Measurements from ENCODE around the gene TCP11X1. TPM values are rescaled to one million over a fixed set of nuclear protein-coding genes. Genes with fewer than 3 reads are reported as not detected.
"Not testable (repeated sequence)": the region's sequence is repeated elsewhere in the genome, so short reads cannot be mapped to it uniquely, and the experiment has no call there.

Gene TCP11X1
- total RNA-seq: not detected

DNA sequence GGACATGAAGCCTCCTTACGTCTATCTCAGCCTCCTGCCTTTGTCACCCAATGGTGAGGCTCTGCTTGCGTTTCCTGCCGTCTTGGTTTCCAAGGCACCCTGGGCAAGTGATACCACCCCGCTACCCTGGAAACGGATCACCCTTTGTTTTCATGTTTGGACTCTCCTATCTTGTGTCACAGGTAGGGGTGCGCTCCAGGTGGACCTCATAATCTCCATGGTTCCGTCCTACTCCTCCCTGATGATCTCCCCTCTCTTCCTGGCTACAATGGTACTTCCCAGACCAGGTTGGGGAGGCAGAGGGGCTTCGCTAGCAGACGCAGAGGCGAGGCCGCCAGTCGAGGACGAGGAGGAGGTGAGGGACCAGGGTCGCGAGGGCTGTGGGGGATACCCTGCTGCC, at the start of gene TCP11X1:
Gene TCP11X1, plus strand, starts transcription at position 316 of the 400 bp plus-strand sequence.
- not testable (repeated sequence) for H3K9me3 Mint-ChIP-seq; H3K4me3 Mint-ChIP-seq; H3K27ac Mint-ChIP-seq; DNase-seq; H3K27me3 Mint-ChIP-seq (ENCODE audit: low read depth); H3K36me3 Mint-ChIP-seq (ENCODE audit: insufficient read depth in 2 of 2); ATAC-seq (replicated peaks in 1 of 2); H3K4me1 Mint-ChIP-seq (ENCODE audit: low read depth)

DNA sequence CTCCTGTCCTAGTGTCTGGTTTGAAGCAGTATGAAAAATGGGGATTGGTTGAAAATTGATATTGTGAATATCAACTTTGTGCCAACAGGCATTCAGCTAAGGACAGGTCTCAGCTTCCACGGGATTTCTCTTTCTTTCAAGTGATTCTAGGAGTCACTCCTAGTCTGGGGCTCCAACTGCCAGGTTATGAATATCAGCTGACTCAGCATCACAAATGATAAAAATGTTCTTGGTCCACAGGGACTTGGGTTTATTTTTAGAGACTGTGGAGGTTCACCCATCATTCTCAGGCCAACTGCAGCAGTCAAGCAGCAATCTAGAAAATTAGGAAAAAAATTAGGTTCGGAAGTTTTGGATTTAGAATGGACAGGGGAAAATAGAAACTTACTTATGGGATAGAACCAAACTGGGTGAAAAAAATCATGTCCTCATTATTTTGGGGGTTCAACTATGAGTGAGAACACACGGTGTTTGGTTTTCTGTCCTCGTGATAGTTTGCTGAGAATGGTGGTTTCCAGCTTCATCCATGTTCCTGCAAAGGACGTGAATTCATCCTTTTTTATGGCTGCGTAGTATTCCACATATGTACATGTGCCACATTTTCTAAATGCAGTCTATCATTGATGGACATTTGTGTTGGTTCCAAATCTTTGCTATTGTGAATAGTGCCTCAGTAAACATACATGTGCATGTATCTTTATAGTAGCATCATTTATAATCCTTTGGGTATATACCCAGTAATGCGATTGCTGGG, 29.0 kb upstream of the TCP11X1 start:
- Mint-ChIP-seq H3K27ac (no peak overlapping the region), H3K4me3 (no peak overlapping the region), H3K36me3 (ENCODE audit: insufficient read depth in 2 of 2) (peaks cover 2 to 7% of the 10 kb centered on the region in 2 donors), H3K4me1 (ENCODE audit: low read depth) (no peaks in the 10 kb centered on the region), H3K9me3 (peaks cover 2 to 11% of the 10 kb centered on the region in 2 donors), H3K27me3 (ENCODE audit: low read depth) (peaks cover 12% of the 10 kb centered on the region)
- ATAC-seq (replicated peaks in 1 of 2) (no peak), DNase-seq (no peak)

GRCh38 chrX:102207940-102208339, 7.2 kb upstream of the TCP11X1 start:
- H3K4me1 Mint-ChIP-seq (ENCODE audit: low read depth); H3K27me3 Mint-ChIP-seq (ENCODE audit: low read depth); H3K27ac Mint-ChIP-seq; DNase-seq; ATAC-seq (replicated peaks in 1 of 2); H3K36me3 Mint-ChIP-seq (ENCODE audit: insufficient read depth in 2 of 2); H3K9me3 Mint-ChIP-seq; H3K4me3 Mint-ChIP-seq: not testable (repeated sequence)

- not testable (repeated sequence) for H3K27ac Mint-ChIP-seq; ATAC-seq (replicated peaks in 1 of 2)
Observed at GRCh38 chrX:102216497-102216896, 1.4 kb downstream of the TCP11X1 start.

DNA sequence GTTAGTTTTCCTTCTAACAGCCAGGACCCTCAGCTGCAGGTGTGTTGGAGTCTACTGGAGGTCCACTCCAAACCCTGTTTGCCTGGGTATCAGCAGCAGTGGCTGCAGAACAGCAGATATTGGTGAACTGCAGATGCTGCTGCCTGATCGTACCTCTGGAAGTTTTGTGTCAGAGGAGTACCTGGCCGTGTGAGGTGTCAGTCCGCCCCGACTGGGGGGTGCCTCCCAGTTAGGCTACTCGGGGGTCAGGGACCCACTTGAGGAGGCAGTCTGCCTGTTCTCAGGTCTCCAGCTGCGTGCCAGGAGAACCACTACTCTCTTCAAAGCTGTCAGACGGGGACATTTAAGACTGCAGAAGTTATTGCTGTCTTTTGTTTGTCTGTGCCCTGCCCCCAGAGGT, 20.6 kb downstream of the TCP11X1 start:
- H3K27me3 Mint-ChIP-seq (ENCODE audit: low read depth); H3K9me3 Mint-ChIP-seq; H3K4me3 Mint-ChIP-seq; H3K27ac Mint-ChIP-seq; H3K4me1 Mint-ChIP-seq (ENCODE audit: low read depth); DNase-seq; H3K36me3 Mint-ChIP-seq (ENCODE audit: insufficient read depth in 2 of 2); ATAC-seq (replicated peaks in 1 of 2): not testable (repeated sequence)

More at GRCh38 chrX:102216497-102216896, 1.4 kb downstream of the TCP11X1 start:
- H3K4me1 Mint-ChIP-seq (ENCODE audit: low read depth); H3K27me3 Mint-ChIP-seq (ENCODE audit: low read depth); H3K4me3 Mint-ChIP-seq; H3K36me3 Mint-ChIP-seq (ENCODE audit: insufficient read depth in 2 of 2); H3K9me3 Mint-ChIP-seq; DNase-seq: not testable (repeated sequence)

GRCh38 chrX:102240265-102240664, 25.2 kb downstream of the TCP11X1 start:
- H3K9me3 Mint-ChIP-seq; H3K27me3 Mint-ChIP-seq (ENCODE audit: low read depth); H3K4me3 Mint-ChIP-seq; H3K4me1 Mint-ChIP-seq (ENCODE audit: low read depth); H3K27ac Mint-ChIP-seq; DNase-seq; ATAC-seq (replicated peaks in 1 of 2); H3K36me3 Mint-ChIP-seq (ENCODE audit: insufficient read depth in 2 of 2): not testable (repeated sequence)

GRCh38 chrX:102246893-102247292, 31.8 kb downstream of the TCP11X1 start, which contains the start of gene NXF2:
NXF2 (plus strand) TSS chrX:102247167; CDS start chrX:102307079, 59,912 bp downstream.
- not testable (repeated sequence) for H3K4me3 Mint-ChIP-seq; H3K36me3 Mint-ChIP-seq (ENCODE audit: insufficient read depth in 2 of 2); H3K27me3 Mint-ChIP-seq (ENCODE audit: low read depth); DNase-seq; H3K27ac Mint-ChIP-seq; ATAC-seq (replicated peaks in 1 of 2); H3K4me1 Mint-ChIP-seq (ENCODE audit: low read depth); H3K9me3 Mint-ChIP-seq

GRCh38 chrX:102272231-102272630, 57.1 kb downstream of the TCP11X1 start:
- H3K4me3 Mint-ChIP-seq; H3K4me1 Mint-ChIP-seq (ENCODE audit: low read depth); H3K36me3 Mint-ChIP-seq (ENCODE audit: insufficient read depth in 2 of 2); ATAC-seq (replicated peaks in 1 of 2); H3K27ac Mint-ChIP-seq; H3K9me3 Mint-ChIP-seq; DNase-seq; H3K27me3 Mint-ChIP-seq (ENCODE audit: low read depth): not testable (repeated sequence)

Other genes with a start within 250 kb of the TCP11X1 start
- gene TCEAL2, start 89.6 kb upstream of the TCP11X1 start, total RNA-seq: under 1 TPM in 1 of 2 donors, not detected in 1; 0.53 TPM
- under 1 TPM in 1 of 2 donors, not detected in 1; 0.25 TPM for gene TCEAL6, start 72.8 kb upstream of the TCP11X1 start, total RNA-seq
- gene BEX5, start 59.3 kb upstream of the TCP11X1 start, total RNA-seq: 1 to 10 TPM; 5.4 to 5.8 TPM
- gene NXF2, start 31.9 kb downstream of the TCP11X1 start, total RNA-seq: not detected
- gene NXF2B, start 224.7 kb downstream of the TCP11X1 start, total RNA-seq: not detected